Tibial nerve (tissue), 4 donors: ENCODE measurements around the gene TMEM138. TPM values are rescaled to one million over a fixed set of nuclear protein-coding genes. Genes with fewer than 3 reads are reported as not detected.

Experiments used
- DNase-seq, 2 donors: peaks; one replicate each; pipeline ENCODE4 v3.0.0-alpha.2; 2019; ENCODE audit warnings: low spot score in 2 of 2
- H3K27ac ChIP-seq, 4 donors: fragments of 200-600 bp; sonication (generic) in 3 of 4; one replicate each; pipeline ENCODE4 v1.5.1; 2017 to 2019; ENCODE audit warnings: mild to moderate bottlenecking in 1 of 4
- H3K27me3 ChIP-seq, 2 donors: fragments of 200-600 bp; sonication (generic) in 1 of 2; one replicate each; pipeline versions ENCODE4 v1.5.1 to v1.6.0; 2017 to 2019
- H3K36me3 ChIP-seq, 3 donors: fragments of 200-600 bp; sonication (generic); one replicate each; pipeline ENCODE4 v1.5.1; 2018 to 2019
- H3K4me1 ChIP-seq, 4 donors: fragments of 200-600 bp; sonication (generic) in 3 of 4; one replicate each; pipeline ENCODE4 v1.5.1; 2017 to 2019
- H3K4me3 ChIP-seq, 4 donors: fragments of 200-600 bp; sonication (generic) in 3 of 4; one replicate each; pipeline ENCODE4 v1.5.1; 2017 to 2019; ENCODE audit warnings: mild to moderate bottlenecking in 1 of 4, moderate library complexity in 1 of 4
- H3K9me3 ChIP-seq, 4 donors: fragments of 200-600 bp; sonication (generic) in 3 of 4; one replicate each; pipeline ENCODE4 v1.5.1; 2017 to 2019
- CTCF ChIP-seq, 5 experiments: fragments of 200-600 bp in 3 of 5; fragments of 450-650 bp in 2 of 5; sonication (generic) in 3 of 5; IDR thresholded peaks; one replicate each; pipeline ENCODE4 v1.5.1; 2016 to 2019; ENCODE audit warnings: antibody characterized with exemption in 5 of 5, mild to moderate bottlenecking in 3 of 5, moderate library complexity in 2 of 5
- EP300 ChIP-seq, 2 donors: sonication (generic); formaldehyde crosslinking; IDR thresholded peaks; one replicate each; pipeline ENCODE4 v1.6.1; 2017; ENCODE audit warnings: antibody characterized with exemption in 2 of 2, mild to moderate bottlenecking in 1 of 2
- POLR2A ChIP-seq, 2 donors: fragments of 450-650 bp; IDR thresholded peaks; one replicate each; pipeline ENCODE4 v1.6.1; 2017; ENCODE audit warnings: antibody characterized with exemption in 2 of 2, mild to moderate bottlenecking in 2 of 2, moderate library complexity in 2 of 2
- WGBS, 2 donors: methylation state at CpG; one replicate each; pipeline ENCODE4 v1.1.5; 2018; 5-methylcytosine and 5-hydroxymethylcytosine counted together
- total RNA-seq, 4 donors: library from RNA; depleted of rRNA; stranded (reverse); fragments of >200 nt; gene quantifications; one replicate each; pipeline ENCODE4 v1.1.0, GENCODE V29; 2016

Gene TMEM138
- total RNA-seq, 4 donors from 2014 or later, result 20.5 to 31.4 (median 26.9) TPM

- peak overlapping the region in 1 of 4 donors; percentile 64 for H3K27ac ChIP-seq
- WGBS, 2 donors, result 81 to 92% methylated on average over 9 of the region's 9 CpGs
- peaks cover 0 to 26% (median 14%) of the 10 kb centered on the region in 4 donors for H3K4me1 ChIP-seq
- TF ChIP-seq EP300 (IDR thresholded peaks at IDR 0.05), result no peak
- no peak for TF ChIP-seq CTCF (IDR thresholded peaks at IDR 0.05)
- TF ChIP-seq POLR2A (IDR thresholded peaks at IDR 0.05), result no peak
- no peaks in the 10 kb centered on the region for H3K27me3 ChIP-seq
- no peaks in the 10 kb centered on the region for H3K9me3 ChIP-seq
- peaks cover 0 to 42% (median 5%) of the 10 kb centered on the region in 3 donors for H3K36me3 ChIP-seq
- no peak for DNase-seq
- H3K4me3 ChIP-seq, result no peak overlapping the region
These were observed 4.8 kb upstream of the TMEM138 start for GRCh38 chr11:61357233-61357893.

GRCh38 chr11:61357894-61358239 lies 4.3 kb upstream of the TMEM138 start:
- WGBS, 2 donors, result 88 to 98% methylated on average over 6 of the region's 6 CpGs
- Histone ChIP-seq H3K9me3 (no peaks in the 10 kb centered on the region), H3K27ac (no peak overlapping the region), H3K27me3 (no peaks in the 10 kb centered on the region), H3K36me3 (peaks cover 0 to 37% (median 5%) of the 10 kb centered on the region in 3 donors), H3K4me1 (peaks cover 0 to 29% (median 16%) of the 10 kb centered on the region in 4 donors), H3K4me3 (no peak overlapping the region)
- no peak for TF ChIP-seq EP300 (IDR thresholded peaks at IDR 0.05)
- no peak for TF ChIP-seq CTCF (IDR thresholded peaks at IDR 0.05)
- TF ChIP-seq POLR2A (IDR thresholded peaks at IDR 0.05), result no peak
- DNase-seq, result no peak

- Histone ChIP-seq H3K27ac (no peak overlapping the region), H3K36me3 (peaks cover 0 to 30% (median 3%) of the 10 kb centered on the region in 3 donors), H3K4me3 (no peak overlapping the region), H3K4me1 (peaks cover 0 to 36% (median 21%) of the 10 kb centered on the region in 4 donors), H3K9me3 (no peaks in the 10 kb centered on the region), H3K27me3 (no peaks in the 10 kb centered on the region)
- WGBS, 2 donors, result 96% methylated on average over 11 of the region's 11 CpGs
- no peak for TF ChIP-seq CTCF (IDR thresholded peaks at IDR 0.05)
- TF ChIP-seq POLR2A (IDR thresholded peaks at IDR 0.05), result no peak
- TF ChIP-seq EP300 (IDR thresholded peaks at IDR 0.05), result no peak
- DNase-seq, result no peak
These were observed 3.6 kb upstream of the TMEM138 start for GRCh38 chr11:61358566-61358965.

- peaks cover 0 to 28% (median 4%) of the 10 kb centered on the region in 3 donors for H3K36me3 ChIP-seq
- H3K4me3 ChIP-seq, result no peak overlapping the region
- TF ChIP-seq CTCF (IDR thresholded peaks at IDR 0.05), result no peak
- no peak for TF ChIP-seq EP300 (IDR thresholded peaks at IDR 0.05)
- TF ChIP-seq POLR2A (IDR thresholded peaks at IDR 0.05), result no peak
- no peaks in the 10 kb centered on the region for H3K9me3 ChIP-seq
- H3K27ac ChIP-seq, result peak overlapping the region in 1 of 4 donors; percentile 49
- peaks cover 0 to 38% (median 19%) of the 10 kb centered on the region in 4 donors for H3K4me1 ChIP-seq
- no peaks in the 10 kb centered on the region for H3K27me3 ChIP-seq
- WGBS, 2 donors, result 87 to 92% methylated on average over 6 of the region's 6 CpGs
- no peak for DNase-seq
These were observed 2.7 kb upstream of the TMEM138 start for GRCh38 chr11:61359516-61359915.

- DNase-seq, result no peak
- Histone ChIP-seq H3K27ac (peak overlapping the region; percentile 93 to 99 (median 98)), H3K4me3 (peak overlapping the region; percentile 63 to 96 (median 74)), H3K27me3 (no peaks in the 10 kb centered on the region), H3K9me3 (no peaks in the 10 kb centered on the region), H3K36me3 (peaks cover 0 to 30% (median 21%) of the 10 kb centered on the region in 3 donors), H3K4me1 (peaks cover 0 to 38% (median 18%) of the 10 kb centered on the region in 4 donors)
- WGBS, 2 donors, result 3 to 4% methylated on average over 22 of the region's 22 CpGs
- TF ChIP-seq CTCF (IDR thresholded peaks at IDR 0.05) (no peak), POLR2A (IDR thresholded peaks at IDR 0.05) (no peak), EP300 (IDR thresholded peaks at IDR 0.05) (no peak)
These were observed 885 bp upstream of the TMEM138 start for GRCh38 chr11:61361237-61361740.
